Activated CD8-positive, alpha-beta memory T cell treated with anti-CD3 and anti-CD28 coated beads for 1 hour (primary cell): ENCODE measurements around the gene TMEM239.
"Not testable (repeated sequence)": the region's sequence is repeated elsewhere in the genome, so short reads cannot be mapped to it uniquely, and the experiment has no call there.

Experiments used
- DNase-seq, 2 donors: peaks; one replicate each; pipeline ENCODE4 v3.0.0-alpha.2; 2020; ENCODE audit warnings: low read depth in 1 of 2; ENCODE audit errors: extremely low read depth in 1 of 2

Gene TMEM239

GRCh38 chr20:2816030-2816582 lies at the start of gene TMEM239:
Gene TMEM239, plus strand, starts transcription at chr20:2816364. Its CDS starts 191 bp downstream, at chr20:2816555.
- DNase-seq, result no peak

DNA sequence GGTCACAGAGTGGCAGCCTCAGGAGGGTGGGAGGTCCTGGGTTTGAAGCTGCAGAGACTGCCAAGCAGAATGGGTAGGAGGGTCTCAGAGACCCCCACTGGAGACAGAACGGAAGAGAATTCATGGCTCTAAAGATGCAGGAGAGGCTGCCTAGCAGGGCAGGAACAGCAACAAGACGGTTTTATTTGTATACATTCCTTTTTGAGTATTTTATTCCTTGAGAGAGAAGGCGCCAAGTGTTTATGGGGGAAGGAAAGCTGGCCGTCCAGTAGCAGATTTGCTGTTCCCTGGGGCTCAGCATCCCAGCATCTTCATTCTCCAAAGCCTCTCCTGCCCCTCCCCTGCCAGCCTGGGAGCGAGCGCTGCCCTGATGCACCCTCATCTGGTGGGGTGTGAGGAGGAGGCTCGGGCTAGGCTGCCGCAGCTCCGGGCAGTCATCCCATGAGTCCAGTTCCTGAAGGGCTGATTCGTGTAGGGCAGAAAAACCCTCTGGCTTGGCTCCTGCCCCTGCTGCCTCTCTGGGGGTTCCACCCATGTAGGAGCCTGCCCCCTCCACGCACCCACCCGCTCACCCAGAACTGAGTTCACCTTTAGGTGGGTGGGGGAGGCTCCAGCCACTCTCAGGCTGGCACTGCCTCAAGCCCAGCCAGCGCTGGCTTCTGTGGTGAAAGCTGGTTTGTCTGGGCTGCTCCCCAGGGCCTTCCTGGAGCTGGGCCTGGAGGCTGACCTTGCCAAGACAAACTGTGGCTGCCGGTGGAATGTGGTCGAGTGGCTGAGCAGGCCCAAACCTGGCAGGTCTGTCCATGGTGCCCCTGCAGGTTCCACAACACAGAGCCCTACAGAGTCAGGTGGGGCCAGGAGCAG lies 48.2 kb upstream of the TMEM239 start:
- no peak for DNase-seq

GRCh38 chr20:2768632-2769015 lies 47.5 kb upstream of the TMEM239 start:
- DNase-seq, result no peak

DNA sequence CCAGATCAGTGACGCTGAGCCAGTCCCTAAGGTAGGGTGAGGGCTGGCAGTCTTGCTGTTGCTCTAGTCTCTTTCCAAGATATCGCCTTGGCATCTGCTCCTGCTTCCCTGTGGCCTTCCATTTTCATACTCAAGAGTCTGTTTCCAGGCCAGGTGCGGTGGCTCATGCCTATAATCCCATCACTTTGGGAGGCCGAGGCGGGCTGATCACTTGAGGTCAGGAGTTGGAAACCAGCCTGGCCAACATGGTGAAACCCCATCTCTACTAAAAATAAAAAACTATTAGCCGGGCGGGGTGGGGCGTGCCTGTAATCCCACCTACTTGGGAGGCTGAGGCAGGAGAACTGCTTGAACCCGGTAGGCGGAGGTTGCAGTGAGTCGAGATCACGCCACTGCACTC lies 46.1 kb upstream of the TMEM239 start:
- DNase-seq, result not testable (repeated sequence)

- no peak for DNase-seq
These were observed 44.5 kb upstream of the TMEM239 start for GRCh38 chr20:2771631-2772080.

DNA sequence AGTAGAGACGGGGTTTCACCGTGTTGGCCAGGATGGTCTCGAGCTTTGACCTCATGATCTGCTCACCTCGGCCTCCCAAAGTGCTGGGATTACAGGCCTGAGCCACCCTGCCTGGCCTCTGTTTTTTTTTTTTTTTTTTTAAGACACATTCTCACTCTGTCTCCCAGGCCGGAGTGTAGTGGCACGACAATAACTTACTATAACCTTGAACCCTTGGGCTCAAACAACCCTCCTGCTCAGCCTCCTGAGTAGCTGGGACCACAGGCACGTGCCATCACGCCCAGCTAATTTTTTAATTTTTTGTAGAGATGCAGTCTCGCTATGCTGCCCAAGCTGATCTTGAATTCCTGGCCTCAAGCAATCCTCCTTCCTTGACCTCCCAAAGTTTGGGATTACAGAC lies 42.4 kb upstream of the TMEM239 start:
- no peak for DNase-seq

DNA sequence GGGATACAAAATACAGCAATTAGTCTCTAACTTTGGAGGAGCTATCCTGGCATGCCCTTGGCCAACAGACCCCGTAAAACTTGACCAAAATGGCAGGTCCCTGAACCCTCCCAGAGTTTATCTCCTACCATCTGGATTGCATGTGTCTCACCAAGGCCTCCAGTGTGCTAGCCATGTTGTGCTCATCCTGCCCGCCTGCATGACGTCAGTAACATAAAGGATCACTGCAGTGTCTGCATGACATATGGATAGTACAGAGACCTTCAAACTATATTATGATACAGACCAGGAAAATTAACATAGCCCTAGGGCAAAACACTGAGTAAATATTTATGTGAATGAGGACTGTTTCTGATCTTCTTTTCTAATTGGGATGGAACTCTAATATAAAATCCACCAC lies 41.0 kb upstream of the TMEM239 start:
- no peak for DNase-seq

- DNase-seq, result no peak
These were observed 37.4 kb upstream of the TMEM239 start for GRCh38 chr20:2778602-2779321.

DNA sequence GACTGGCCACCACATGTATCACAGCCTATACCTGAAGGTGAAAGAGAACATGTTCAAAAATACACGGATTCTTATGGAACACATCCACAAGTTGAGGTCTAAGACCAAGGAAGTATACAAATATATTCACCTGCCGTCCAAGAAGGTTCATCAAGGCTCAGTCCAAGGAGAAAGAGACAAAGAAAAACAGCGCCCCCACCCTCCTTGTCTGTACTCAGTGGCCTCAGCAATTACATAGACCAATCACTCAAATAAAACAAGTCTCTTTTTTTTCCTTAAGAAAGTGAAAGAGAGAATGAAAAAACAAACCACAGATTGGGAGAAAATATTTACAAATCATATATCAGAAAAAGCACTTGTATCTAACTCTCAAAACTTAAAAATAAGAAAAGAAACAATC lies 35.2 kb upstream of the TMEM239 start:
- no peak for DNase-seq

GRCh38 chr20:2783908-2784566 lies 32.1 kb upstream of the TMEM239 start:
- DNase-seq, result no peak

DNA sequence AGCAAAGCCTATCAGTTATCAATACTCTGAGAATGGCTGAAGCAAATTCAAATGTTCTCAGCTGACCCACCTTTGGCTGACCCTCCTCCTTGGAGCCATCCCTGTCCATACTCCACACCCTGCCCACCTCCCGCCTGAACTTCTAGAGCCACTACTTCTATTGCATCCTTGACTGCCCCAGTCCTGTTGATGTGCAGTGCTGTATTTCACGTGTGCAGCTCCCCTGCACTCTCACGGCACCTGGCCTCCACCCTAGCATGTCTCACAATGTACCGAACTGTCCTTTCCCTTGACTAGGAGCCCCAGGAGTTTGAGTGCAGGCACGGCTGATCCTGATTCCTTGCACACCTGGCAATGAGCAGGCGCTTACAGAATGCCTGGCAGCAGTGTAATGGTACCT lies 22.7 kb upstream of the TMEM239 start:
- DNase-seq, result no peak

DNA sequence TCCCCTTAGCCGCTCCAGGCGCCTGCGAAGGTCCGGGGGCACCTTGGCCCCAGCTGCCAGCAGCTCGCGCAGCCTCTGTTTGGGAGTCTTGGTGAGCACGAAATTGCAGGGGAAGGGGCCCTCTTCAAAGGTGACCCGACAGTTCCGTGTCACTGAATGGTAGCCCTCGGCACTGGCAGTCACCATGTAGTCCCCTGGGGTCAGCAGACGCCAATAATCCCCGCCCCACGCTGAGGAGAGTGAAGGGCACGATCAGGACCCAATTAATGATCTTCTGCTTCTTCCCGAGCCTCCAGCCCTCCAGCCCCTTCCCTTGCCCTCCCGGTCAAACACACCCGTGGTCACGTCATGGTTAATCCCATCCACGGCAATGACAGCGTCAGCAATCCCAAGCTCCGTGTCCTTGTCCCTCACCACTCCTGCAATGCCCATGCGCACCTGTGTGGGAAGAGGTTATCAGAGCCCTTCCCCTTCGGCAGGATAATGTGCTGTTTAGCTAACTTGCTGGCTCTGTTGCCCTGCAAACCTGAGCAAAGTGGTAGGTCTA lies 21.9 kb upstream of the TMEM239 start:
- no peak for DNase-seq

DNA sequence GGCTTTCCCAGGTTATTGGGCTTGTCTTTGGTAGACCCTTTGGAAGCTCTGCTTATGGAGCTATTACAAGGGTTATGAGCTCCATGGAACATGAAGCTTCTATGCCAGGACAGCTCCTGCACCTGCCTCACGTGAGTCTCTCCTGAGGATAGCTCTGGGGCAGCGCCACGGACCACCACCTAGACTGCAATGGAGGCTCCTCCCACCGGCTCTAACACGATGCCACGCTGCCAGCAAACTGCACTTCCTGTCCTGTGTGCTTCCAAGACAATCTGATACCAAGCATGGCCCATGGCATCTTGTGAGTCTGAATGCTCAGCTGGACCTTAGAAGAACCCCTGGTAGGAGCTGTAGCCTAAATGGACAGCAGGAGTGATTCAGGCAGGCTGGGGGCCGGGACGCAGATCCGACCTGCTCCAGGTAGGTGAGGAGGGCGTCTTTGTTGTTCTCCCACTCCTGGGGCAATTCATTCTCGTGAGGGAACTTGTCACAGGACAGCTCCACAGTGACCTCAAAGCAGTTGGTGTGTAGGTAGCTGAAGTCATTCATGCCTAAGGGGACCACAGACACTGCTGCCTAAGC lies 21.2 kb upstream of the TMEM239 start:
- DNase-seq, result no peak

DNA sequence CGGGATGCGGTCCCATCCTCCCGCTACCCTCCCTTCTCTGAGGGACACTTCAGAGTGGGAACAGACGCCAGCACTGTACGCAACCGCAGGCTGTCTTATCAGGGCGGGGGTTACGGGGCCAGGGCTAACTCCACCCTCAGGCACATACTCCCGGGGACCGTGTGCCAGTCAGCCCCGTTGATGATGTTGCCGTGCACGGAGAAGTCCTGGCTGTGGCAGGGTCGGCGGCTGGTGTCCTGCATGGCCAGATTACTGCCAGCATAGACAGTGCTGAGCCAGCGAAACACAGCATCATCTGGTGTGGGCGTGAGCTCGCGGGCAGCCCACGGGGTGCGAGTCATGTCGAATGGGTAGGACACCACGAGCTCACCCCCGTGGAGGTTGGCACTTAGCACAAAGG lies 20.7 kb upstream of the TMEM239 start:
- no peak for DNase-seq

DNA sequence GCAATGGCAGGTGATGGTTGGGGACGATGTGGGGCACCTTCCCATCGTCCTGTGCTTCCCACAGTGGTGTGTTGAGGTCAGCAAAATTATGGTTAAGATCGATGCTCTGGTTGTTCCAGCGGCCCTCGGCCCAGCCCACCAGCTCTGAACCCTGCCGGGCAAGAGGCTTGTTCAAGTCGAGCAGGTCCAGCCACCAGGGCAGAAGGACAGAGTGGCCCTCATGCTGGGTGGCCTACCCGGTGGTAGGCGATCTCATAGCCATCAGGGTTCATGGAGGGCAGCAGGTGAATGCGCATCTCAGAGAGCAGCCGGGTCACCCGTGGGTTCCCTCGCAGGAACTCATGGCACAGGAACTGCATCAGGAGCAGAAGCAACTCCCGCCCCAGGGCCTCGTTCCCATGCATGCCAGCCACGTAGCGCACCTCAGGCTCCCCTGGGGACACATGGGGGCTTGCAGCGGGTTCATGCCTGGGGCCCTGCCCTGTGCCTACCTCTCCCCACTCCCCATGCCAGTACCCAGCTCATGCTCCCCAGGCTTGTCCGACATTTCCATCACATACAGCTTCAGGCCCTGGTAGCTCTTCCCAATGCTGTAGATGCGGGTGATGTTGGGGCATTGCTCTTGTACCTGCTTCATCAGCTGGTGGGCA lies 20.0 kb upstream of the TMEM239 start:
- DNase-seq, result no peak

DNA sequence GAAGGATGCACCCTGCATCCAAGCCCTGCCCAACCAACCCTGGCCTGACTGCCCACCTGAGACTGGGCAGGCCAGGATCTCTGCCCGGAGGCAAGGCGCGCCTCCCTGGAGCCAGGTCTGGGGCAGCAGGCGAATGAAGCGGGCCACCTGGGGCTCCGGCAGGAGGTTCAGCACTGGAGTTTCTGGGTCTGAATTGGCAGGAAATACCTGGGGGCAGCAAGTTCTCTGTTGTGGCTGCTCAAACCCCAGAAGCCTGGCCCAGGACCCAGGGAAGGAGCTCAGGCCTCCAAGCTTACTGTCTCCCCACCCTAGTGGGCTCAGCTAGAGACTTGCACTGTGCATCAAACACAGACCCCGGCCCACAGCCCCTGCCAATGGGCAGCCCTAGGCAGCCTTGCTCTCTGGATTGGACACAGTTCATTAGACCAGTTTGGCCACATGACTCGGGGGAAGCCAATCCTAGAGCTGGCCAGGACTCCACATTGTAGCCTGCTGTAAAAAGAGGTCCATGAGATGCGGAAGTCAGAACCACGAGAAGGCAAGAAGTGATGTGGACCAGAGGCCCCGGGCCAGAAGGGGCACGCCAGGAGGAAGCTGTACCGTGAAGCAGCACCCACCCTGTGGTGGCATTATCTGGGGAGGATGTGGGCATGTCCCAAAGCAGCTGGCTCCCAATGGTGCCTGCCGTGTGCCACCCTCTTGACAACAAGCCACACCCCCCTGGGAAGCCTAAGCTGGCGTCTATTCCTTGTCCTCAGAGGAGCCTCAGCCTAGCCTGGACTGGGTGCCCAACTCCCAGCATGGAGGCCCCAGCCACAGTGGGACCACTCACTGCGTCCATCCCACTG lies 18.8 kb upstream of the TMEM239 start:
- DNase-seq, result no peak

- no peak for DNase-seq
These were observed 17.9 kb upstream of the TMEM239 start for GRCh38 chr20:2798095-2798805.

DNA sequence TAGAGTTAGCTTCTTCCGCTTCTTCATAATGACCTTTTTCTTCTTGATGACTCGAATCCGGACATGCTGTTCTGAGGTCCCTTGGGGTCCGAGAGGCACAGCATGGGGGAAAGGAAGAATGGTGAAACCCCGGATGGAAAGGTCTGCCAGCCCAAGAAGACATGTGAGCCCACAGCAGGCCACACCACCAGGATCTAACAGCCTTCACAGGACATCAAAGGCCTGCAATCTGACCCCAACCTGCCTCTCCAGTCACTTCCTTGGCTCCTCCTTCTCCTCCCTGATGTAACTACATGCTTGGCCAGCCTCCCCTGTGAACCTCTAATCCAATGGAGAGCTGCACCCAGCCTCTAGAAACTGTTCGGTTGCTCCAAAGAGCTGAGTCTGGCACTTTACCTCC lies 17.4 kb upstream of the TMEM239 start:
- DNase-seq, result no peak

DNA sequence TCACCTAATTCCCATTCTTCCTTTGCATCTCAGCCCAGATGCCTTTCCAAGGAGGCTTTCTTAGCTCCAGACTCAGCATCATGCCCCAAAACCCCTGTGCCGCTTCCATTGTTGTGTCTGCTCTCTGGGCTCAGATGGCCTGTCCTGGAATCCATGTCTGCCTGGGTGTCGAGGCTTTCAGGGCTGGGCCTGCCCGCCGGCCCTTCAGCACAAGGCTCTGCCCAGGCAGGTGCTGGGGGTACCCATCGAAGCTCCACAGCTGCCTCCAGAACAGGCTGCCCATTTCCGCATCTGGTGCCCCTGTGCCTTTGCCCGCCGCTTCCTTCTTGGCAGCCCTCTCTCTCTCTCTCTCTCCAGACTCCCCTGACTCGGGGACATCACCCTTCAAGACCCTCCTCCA lies 16.9 kb upstream of the TMEM239 start:
- DNase-seq, result no peak
